Activated CD4-positive, alpha-beta T cell treated with anti-CD3 and anti-CD28 coated beads, Interleukin-2, Interleukin-6, amounts not matched to agents 100 ng/mL and 50 ng/mL, durations not matched to agents 16 hours and 8 hours (primary cell): ENCODE data around the gene CST11.
A peak's percentile ranks its signal among the peaks of the same experiment; 100 is the strongest.
"Not testable (repeated sequence)": the region's sequence is repeated elsewhere in the genome, so short reads cannot be mapped to it uniquely, and the experiment has no call there.

Experiments used
- DNase-seq: peaks from one replicate; pipeline ENCODE4 v3.0.0-alpha.2; 2020

CST11 gene, protein sequence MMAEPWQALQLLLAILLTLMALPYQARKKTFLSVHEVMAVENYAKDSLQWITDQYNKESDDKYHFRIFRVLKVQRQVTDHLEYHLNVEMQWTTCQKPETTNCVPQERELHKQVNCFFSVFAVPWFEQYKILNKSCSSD

GRCh38 chr20:23452776-23453175, at the start of gene CST11:
Gene CST11, minus strand, starts transcription at chr20:23452876. Its CDS starts 65 bp downstream, at chr20:23452811.
- DNase-seq = no peak

- no peak for DNase-seq
Observed at GRCh38 chr20:23501926-23502325, 49.2 kb upstream of the CST11 start.

GRCh38 chr20:23497536-23497935, 44.9 kb upstream of the CST11 start:
- DNase-seq = peak; percentile 37

DNA sequence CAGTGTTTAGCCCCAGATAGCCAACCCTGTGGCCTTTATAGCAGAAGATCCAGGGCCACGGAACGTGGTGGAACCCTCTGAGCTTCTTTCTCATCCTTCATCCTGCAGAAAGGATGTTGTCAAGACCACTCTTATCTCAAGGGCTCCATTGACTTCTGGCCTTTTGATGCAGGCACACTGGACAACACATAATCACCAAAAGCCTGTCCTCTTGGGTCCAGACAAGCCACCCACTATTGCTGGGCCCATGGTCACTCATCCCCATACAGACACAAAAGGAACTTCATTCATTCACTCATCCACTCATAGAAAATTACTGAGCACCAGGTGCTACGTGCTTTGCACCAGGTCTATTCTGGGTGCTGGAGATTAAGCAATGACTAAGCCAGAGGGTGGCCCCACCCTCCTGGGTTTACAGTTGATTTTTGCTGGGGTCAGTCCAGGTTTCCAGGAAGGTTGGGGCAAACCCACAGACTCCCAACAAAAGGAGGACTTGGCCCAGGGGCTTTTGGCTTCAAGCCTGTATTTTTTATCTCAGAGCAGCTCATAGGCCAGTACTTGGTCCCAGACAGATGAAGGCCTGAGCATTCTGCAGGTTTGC, 40.6 kb upstream of the CST11 start:
- DNase-seq = no peak

DNA sequence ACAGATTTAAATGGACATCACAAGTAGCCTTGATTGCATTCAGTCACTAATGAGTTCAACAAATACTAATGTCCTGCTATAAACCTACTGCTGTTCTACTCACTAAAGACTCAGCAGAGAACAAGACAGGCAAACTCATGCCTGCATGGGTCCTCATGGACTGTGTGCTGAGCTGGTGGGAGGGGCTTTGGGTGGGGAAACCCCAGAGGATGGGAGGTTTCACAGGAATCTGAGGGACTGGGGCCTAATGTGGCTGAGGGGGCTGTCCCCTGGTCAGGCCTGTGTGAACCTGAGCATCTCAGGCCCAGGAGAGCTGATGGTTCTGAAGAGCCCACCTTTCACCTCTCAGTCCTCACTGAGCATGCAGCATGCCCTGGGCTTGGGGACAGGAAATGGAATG, 39.6 kb upstream of the CST11 start:
- DNase-seq = no peak

DNA sequence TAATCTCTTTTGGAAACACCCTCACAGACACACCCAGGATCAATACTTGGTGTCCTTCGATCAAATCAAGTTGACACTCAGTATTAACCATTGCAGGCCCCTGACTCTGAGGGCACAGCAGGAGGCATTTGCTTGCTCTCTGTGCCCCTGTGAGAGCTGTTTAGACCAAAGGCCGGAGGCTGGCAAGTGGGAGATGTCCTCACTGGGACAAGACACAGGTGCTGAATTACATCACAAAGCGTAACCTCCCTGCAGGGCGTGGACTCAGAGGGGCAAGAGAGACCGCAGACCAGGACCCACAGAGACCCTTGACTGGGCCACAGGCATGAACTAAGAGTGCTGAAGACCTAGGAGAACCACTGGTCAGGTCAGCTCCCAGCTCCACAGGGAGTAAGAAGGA, 38.1 kb upstream of the CST11 start, which contains the start of gene CST8:
CST8 (plus strand) TSS at position 301 of the 400 bp plus-strand sequence. CDS start 551 bp downstream, outside the sequence.
- DNase-seq = no peak

DNA sequence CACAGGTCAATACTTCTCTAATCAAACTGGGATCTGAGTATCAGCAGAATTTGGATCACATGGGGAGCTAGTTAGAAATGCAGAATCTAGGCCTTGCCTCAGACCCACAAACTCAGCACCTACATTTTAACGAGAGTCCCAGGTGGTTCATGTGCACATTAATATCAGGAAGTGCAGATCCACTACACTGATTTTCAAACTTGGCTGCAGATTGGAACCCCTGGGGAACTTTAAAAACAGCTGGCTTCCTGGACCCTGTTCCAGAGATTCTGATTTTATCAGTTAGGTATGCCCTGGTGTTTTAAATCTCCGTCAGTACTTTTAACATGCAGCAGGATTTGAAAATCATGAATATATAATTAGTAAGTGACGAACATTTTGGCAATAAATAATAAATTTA, 36.3 kb upstream of the CST11 start:
- DNase-seq = no peak

- DNase-seq = no peak
Observed at GRCh38 chr20:23488470-23488869, 35.8 kb upstream of the CST11 start.

DNA sequence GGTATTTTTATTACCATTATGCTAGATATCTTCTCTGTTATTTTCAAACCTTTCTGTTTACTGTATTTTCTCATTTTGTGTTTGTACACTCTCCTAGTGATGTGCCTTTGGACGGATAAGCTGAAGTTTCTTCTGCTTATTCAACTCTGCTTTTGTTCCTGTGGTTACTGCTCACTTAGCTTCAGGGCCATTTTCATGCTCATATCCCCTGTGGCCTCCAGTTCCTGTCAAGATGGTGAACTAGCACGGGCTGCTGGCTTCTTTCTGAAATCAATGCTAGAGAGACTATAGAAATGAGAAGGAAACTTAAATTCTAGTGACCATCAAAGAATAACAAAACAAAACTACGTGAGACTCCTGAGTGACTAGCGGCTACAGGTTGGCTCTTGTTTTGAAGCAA, 31.4 kb upstream of the CST11 start:
- DNase-seq = no peak

DNA sequence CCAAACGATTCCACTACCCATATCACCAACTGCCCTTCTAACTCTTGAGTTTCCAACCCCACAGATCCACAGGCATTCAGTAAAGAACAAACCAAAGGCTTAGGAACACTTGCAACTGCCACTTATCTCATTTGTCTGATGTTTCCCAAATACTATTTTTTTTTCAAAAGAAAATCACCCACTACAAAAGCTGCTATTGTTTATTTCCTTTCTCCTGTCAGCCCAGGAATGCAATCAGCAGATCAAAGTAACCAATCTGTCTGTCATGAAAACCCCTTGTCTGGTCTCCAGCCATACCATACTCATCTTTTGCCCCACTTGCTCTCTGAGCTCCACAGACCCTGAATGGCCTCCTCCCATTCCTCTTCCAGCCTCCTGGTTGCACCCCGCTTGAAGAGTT, 29.5 kb upstream of the CST11 start:
- no peak for DNase-seq

GRCh38 chr20:23479043-23479442, 26.4 kb upstream of the CST11 start:
- no peak for DNase-seq

GRCh38 chr20:23477223-23477622, 24.5 kb upstream of the CST11 start:
- DNase-seq = no peak

DNA sequence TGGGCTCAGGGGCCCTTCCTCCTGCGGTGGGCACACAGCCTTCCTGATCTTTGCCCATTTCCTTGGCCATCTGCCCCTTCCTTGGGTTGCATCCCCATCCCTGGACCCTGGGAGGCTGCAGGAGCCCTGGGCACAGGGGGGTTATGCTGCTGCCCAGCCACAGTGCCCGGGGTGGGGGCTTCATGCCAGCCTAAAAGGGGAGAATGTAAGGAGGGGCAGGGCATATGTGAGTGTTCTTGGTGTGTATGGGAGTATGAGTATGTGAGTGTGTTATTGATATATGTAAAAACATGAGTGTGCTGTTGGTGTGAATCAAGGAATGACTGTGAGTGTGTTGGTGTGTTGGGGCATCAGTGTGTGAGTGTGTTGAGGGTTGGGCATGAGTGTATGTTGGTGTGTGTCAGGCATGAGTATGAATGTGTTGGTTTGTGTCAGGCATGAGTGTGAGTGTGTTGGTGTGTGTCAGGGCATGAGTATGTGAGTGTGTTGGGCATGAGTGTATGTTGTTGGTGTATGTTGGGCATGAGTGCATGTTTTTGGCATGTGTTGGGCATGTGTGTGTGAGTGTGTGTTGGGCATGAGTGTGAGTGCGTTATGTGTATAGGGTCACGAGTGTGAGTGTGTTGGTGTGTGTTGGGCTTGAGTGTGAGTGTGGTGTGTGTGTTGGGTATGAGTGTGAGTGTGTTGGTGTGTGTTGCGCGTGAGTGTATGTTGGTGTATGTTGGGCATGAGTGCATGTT, 23.5 kb upstream of the CST11 start:
- no peak for DNase-seq

GRCh38 chr20:23475395-23475794, 22.7 kb upstream of the CST11 start:
- no peak for DNase-seq

DNA sequence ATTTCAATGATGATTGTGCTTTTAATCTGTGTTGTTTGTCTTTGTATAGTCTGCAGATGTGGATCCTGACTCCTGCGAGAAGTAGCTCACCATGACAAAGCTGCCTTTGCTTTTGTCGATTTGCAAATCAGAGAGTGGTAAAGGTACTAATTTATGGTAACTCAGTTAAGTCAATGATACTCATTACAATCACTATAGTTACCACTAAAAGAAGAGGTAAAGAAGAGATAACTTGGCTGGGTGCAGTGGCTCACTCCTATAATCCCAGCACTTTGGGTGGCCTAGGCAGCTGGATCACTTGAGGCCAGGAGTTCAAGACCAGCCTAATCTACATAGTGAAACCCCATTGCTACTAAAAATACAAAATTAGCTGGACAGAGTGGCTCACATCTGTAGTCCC, 20.6 kb upstream of the CST11 start:
- not testable (repeated sequence) for DNase-seq

DNA sequence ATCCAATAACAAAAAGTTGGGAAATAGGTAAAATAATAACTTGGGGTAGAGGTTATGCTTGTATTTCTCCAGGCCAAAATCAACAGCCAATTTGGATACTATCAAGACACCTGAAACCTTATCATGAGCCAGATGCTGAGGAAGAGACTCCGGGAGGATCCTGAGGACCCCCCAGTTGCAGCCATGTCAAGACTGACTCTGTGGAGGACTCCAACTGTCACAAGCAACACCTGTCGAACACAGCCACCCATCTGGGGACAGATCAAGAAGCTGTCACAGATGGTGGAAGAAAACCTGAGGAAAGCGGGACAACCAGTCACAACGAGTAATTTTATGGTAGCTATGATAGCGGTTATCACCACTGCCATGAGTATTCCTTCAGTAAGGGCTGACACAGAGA, 19.6 kb upstream of the CST11 start:
- not testable (repeated sequence) for DNase-seq

GRCh38 chr20:23466961-23467360, 14.3 kb upstream of the CST11 start:
- not testable (repeated sequence) for DNase-seq

- no peak for DNase-seq
Observed at GRCh38 chr20:23461180-23461579, 8.5 kb upstream of the CST11 start.

- no peak for DNase-seq
Observed at GRCh38 chr20:23459461-23460150, 6.9 kb upstream of the CST11 start.

GRCh38 chr20:23456873-23457272, 4.2 kb upstream of the CST11 start:
- DNase-seq = no peak

GRCh38 chr20:23456409-23456808, 3.7 kb upstream of the CST11 start:
- DNase-seq = no peak

GRCh38 chr20:23455639-23456038, 3.0 kb upstream of the CST11 start:
- no peak for DNase-seq

GRCh38 chr20:23454816-23455215, 2.1 kb upstream of the CST11 start:
- DNase-seq = no peak
